ENCODE measurements around the gene CENPX. TPM values are rescaled to one million over a fixed set of nuclear protein-coding genes. Genes with fewer than 3 reads are reported as not detected.

CENPX gene
- total and polyA plus RNA-seq, 2 of the 13 experiments (the other 11 are each of a cell fraction or from before 2014, with no cell fraction given): 92.7 to 170 TPM

- TF ChIP-seq ZHX2 (IDR thresholded peaks at IDR 0.05; ENCODE audit: low read depth): no peak
- no peak for TF ChIP-seq ZHX2 (CRISPR knock-in tag; IDR thresholded peaks at IDR 0.05; ENCODE audit: borderline replicate concordance)
- no peak for TF ChIP-seq MAF1 (CRISPR knock-in tag; IDR thresholded peaks at IDR 0.05; ENCODE audit: borderline replicate concordance)
- peak; percentile 44; the same call in 1 of the 2 replicates for TF ChIP-seq FOXC1 (CRISPR knock-in tag; IDR thresholded peaks at IDR 0.05; ENCODE audit: borderline replicate concordance)
- no peak for TF ChIP-seq ZNF747 (CRISPR knock-in tag; IDR thresholded peaks at IDR 0.05; ENCODE audit: borderline replicate concordance)
- TF ChIP-seq TIGD3 (CRISPR knock-in tag; IDR thresholded peaks at IDR 0.05; ENCODE audit: borderline replicate concordance): no peak
- TF ChIP-seq ZNF724P (CRISPR knock-in tag; IDR thresholded peaks at IDR 0.05; ENCODE audit: borderline replicate concordance): no peak; the same call in 1 of the 2 replicates
- no peak for TF ChIP-seq GPN1 (CRISPR knock-in tag; IDR thresholded peaks at IDR 0.05; ENCODE audit: borderline replicate concordance)
- no peak for TF ChIP-seq SIN3B (IDR thresholded peaks at IDR 0.05; ENCODE audit: low read length)
- peak; percentile 38; the same call in 1 of the 2 replicates for TF ChIP-seq SP5 (CRISPR knock-in tag; IDR thresholded peaks at IDR 0.05; ENCODE audit: borderline replicate concordance, low read depth)
- no peak for TF ChIP-seq CSRNP2 (CRISPR knock-in tag; conservative IDR thresholded peaks at IDR 0.05; ENCODE audit: low read depth)
- no peak; the same call in 1 of the 2 replicates for TF ChIP-seq NCOA1 (CRISPR knock-in tag; IDR thresholded peaks at IDR 0.05)
- 0 out of 2 replicates have a peak, but pooled peaks have one; percentile 27 for TF ChIP-seq BORCS8-MEF2B (CRISPR knock-in tag; IDR thresholded peaks at IDR 0.05)
- TF ChIP-seq ZNF841 (CRISPR knock-in tag; IDR thresholded peaks at IDR 0.05; ENCODE audit: borderline replicate concordance): no peak
- no peak for TF ChIP-seq ZSCAN5A (CRISPR knock-in tag; IDR thresholded peaks at IDR 0.05; ENCODE audit: borderline replicate concordance)
- 0 out of 2 replicates have a peak, but pooled peaks have one; percentile 48 for TF ChIP-seq ZNF589 (CRISPR knock-in tag; conservative IDR thresholded peaks at IDR 0.05)
- no peak for TF ChIP-seq MTERF4 (CRISPR knock-in tag; IDR thresholded peaks at IDR 0.05)
These were observed 46.1 kb downstream of the CENPX start (continued) for GRCh38 chr17:81976332-81977210.

Data from HepG2 (cell line).